NCI-H526 (cell line): ENCODE data around the gene KRT6A.
"Not testable (repeated sequence)": the region's sequence is repeated elsewhere in the genome, so short reads cannot be mapped to it uniquely, and the experiment has no call there.

ENCODE experiments used
- DNase-seq, 2 experiments: peaks; one replicate each; lab custom pipeline; 2025; lab: John Stamatoyannopoulos, UW

Gene KRT6A

GRCh38 chr12:52500574-52500973, 7.5 kb upstream of the KRT6A start:
- DNase-seq = not testable (repeated sequence)

GRCh38 chr12:52499806-52500560, 6.9 kb upstream of the KRT6A start:
- no peak for DNase-seq

DNA sequence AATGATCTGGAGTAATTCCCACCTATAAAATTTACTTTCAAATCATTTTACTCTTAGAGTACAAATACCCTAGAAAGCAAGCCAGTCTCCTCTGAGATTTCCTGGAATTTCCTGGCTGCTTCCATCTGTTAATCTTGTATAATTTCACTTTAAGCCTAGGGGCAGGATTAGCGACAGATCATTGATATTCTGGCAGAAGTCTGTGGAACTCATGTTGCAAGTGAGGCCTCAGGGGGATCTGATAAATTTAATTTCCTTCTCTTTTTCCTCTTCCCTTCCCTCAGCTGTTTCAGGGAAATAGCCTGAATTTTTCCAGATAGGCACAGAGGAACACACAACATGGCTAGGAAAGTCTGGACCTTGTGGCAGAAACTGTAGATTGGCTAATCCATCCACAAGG, 5.9 kb upstream of the KRT6A start:
- no peak for DNase-seq

- no peak for DNase-seq
These were observed 4.9 kb upstream of the KRT6A start for GRCh38 chr12:52497975-52498374.

- no peak for DNase-seq
These were observed 3.6 kb upstream of the KRT6A start for GRCh38 chr12:52496590-52497071.

DNA sequence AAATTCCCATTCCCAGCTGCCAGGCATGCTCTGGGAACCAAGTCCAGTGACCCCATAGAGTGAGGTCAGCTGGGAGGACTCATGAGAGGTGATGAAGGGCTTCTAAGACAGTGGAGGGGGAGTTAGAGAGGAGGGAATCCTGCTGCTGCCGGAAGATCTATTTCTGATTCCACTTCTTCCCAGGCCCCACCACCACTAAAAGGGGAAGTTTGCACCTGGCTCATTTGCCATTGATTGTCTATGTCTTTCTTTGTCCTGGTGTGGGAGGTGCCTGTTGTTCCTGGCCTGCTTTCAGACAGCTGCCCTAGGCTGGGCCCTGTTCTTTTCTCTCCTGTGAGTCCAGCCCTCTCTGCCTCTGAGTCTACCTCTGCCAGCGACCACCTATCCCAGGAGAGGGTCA, 3.0 kb upstream of the KRT6A start:
- no peak for DNase-seq

DNA sequence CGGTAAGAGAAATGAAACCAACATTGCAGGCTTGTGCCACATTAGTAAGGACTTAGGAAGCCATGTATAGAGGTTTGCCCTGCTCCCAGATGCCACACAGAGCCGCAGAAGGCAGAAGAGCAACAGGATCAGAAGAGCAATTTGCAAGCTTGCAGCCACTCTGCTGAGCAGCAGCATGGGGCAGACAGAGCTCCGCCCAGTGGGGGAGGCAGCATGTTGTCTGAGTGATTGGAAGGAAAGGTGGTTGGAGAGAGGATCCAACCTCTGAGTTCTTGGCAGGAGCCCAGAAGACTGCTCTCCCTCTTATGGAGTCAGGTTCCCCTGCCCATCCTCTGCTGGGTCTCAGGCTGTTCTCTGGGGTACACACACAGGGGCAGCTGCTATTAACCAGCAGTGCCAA, 2.3 kb upstream of the KRT6A start:
- DNase-seq = peak in 1 of 2 experiments; percentile 25

GRCh38 chr12:52494518-52494917, 1.5 kb upstream of the KRT6A start:
- no peak for DNase-seq

- no peak for DNase-seq
These were observed 1.0 kb upstream of the KRT6A start for GRCh38 chr12:52494100-52494499.

DNA sequence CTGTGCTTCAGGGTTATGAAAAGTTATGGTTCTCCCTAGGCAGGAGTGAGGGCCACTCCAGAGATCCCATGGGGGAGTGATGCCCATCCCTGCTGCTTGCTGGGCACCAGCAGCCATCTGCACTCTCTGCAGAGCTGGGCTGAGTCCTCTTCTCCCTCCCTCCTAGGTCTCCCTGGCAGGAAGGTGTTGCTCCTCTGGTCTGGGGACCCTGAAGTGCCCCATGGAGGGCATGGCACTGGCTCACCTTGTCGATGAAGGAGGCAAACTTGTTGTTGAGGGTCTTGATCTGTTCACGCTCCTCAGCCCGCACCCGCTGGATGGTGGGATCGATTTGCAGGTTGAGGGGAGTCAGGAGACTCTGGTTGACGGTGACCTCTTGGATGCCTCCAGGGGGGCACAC, 652 bp downstream of the KRT6A start:
- DNase-seq = not testable (repeated sequence)

DNA sequence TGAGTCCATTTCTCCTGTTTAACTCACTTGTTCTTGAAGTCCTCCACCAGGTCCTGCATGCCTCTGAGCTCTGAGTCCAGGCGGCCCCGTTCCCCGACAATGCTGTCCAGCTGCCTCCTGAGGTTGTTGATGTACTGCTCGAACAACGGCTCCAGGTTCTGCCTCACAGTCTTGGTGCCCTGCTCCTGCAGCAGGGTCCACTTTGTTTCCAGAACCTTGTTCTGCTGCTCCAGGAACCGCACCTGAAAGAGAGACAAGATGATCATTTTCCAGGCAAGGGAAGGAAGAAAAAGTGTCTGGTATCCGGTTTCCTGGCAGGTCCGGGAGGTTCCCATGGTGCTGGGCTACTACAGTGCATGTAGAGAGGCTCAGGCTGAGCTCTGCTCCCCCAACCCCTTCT, 1.6 kb downstream of the KRT6A start:
- not testable (repeated sequence) for DNase-seq

DNA sequence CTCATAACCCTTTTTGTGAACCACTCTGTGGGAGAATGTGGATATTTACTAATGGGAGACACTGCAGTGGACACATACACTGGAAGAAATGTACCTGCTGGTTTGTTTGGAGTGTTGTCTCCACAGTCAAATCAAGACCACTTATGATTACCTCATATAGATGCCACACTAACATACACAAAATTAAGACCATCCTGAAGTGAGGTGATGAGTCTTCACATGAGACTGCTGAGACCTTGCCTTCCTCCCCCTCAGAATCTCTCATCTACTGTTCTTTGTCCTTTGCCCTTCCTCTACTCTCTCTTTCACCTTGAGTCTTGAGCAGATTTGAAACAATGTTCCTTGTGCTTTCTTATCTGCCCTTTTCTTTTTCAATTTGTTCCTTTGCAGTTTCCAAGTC, 4.3 kb downstream of the KRT6A start:
- DNase-seq = no peak

- not testable (repeated sequence) for DNase-seq
These were observed 5.2 kb downstream of the KRT6A start for GRCh38 chr12:52487744-52488443.

DNA sequence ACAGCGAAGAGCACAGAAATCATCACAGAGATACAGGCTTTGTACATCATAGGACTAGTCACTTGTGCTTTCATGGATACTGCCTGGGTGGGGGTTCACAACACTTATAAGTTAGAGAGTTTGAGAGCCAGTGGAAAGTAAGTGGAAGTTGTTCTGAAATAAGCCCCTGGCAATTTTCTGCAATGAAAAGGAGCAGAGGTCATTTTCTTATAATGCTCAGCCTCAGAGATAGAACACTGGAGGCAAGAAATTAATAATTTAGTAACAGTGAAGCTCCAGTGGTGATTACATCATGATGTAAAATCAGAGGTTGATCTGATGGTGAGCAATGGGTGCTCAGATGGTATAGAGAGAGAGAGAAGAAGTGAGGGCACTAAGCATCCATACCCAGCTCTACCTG, 5.8 kb downstream of the KRT6A start:
- DNase-seq = no peak

GRCh38 chr12:52486166-52487105, 6.6 kb downstream of the KRT6A start:
- no peak for DNase-seq

GRCh38 chr12:52480073-52480472, 13.0 kb downstream of the KRT6A start:
- no peak for DNase-seq

GRCh38 chr12:52477651-52478050, 15.4 kb downstream of the KRT6A start:
- DNase-seq = no peak

GRCh38 chr12:52474212-52474611, 18.8 kb downstream of the KRT6A start:
- no peak for DNase-seq

GRCh38 chr12:52473768-52474167, 19.3 kb downstream of the KRT6A start, which contains the start of gene KRT6C:
TSS of gene KRT6C (minus strand) at chr12:52473805. CDS start at chr12:52473737, 68 bp downstream.
- no peak for DNase-seq

DNA sequence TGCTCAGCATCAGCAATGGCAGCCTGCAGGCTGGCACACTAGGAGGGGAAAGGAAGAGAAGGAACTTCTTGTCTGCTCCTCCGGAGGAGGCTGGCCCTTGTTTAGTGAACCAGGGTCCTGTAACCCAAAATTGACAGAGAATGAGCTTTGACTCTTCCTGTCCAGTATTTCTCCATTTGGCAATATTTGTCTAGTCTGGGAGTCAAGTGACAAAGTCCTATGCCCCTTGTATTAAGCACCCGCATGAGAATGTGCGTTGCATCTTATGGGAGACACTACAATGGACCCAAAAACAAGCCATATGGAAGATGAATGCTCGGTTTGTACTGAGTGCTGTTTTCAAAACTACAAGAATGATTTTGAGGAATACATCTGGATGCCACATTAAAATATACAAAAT, 23.2 kb downstream of the KRT6A start:
- DNase-seq = no peak

DNA sequence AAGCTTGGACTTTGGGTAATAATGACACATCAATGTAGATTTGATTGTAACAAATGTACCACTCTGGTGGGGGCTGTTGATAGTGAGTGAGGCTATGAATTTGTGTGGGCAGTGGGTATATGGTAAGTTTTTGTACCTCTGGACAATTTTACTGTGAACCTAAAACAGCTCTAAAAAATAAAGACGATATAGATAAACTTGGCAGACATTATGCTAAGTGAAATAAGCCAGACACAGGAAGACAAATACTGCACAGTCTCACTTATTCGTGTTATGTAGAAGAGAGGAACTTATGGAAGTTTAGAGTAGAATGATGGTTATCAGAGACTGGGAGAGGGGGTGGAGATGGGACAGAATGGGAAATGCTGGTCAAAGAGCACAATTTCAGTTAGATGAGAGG, 28.2 kb downstream of the KRT6A start:
- no peak for DNase-seq

- DNase-seq = no peak
These were observed 31.4 kb downstream of the KRT6A start for GRCh38 chr12:52461693-52462092.
